Panc1 (cell line): Measurements from ENCODE around the gene TNRC6C.

Experiments
- CTCF ChIP-seq: fragments of 450-650 bp; IDR thresholded peaks from 2 replicates; pipeline ENCODE4 v1.5.1; 2017; ENCODE audit warnings: mild to moderate bottlenecking
- POLR2AphosphoS5 ChIP-seq: IDR thresholded peaks from 2 replicates; pipeline ENCODE4 v1.6.1; 2012; ENCODE audit warnings: mild to moderate bottlenecking, low read depth, low read length, moderate library complexity
- SIN3A ChIP-seq: IDR thresholded peaks from 2 replicates; pipeline ENCODE4 v1.6.1; 2012; ENCODE audit warnings: low read depth, mild to moderate bottlenecking, low read length, moderate library complexity, borderline replicate concordance; ENCODE audit not compliant: insufficient read depth

DNA sequence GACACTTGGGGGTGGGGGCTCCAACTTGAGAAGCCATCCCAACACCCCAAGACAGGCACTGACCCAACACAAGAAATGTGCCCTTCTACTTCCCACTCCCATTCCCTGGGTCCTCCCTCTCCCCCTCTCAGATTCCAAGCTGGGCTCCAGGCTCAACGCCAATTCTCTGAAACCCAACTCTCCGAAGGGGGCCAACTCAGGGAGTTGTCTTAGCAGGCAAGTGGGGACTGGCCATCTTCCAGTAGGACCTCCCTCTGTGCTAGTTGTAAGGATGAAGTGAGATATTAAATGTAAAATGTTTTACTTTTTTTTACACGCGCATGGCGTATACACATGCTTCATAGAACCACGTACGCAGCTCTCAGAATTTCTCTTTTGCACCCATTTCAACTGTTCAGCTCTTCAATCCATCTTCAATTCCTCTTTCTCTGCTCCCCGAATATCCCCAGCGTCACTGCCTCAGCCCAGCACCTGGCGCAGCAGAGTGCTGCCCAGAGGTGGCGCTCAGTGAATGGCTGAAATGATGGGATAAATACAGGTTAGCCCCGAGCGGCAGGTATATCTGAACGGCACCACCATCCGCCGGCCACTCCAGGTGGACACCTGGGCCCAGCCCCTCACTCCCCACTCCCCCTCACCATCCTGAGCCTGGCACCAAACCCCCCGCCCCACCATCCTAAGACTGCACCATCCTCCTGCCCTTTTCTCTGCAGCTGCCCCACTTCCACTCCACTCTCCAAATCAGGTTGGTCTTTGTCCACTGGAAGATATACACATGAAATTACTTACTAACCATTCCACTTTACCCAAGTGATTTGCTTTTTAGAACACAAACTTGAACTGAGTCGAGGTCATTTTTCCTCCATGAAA lies 43.9 kb upstream of the TNRC6C start:
- TF ChIP-seq CTCF: no peak
- TF ChIP-seq SIN3A: no peak
- TF ChIP-seq POLR2AphosphoS5: no peak
